ENCODE data around the gene MED23. TPM values are rescaled to one million over a fixed set of nuclear protein-coding genes. Genes with fewer than 3 reads are reported as not detected.

Gene MED23
- total RNA-seq, 1 donor from 2014 or later = 29.5 TPM

- Mint-ChIP-seq H3K4me3 (ENCODE audit: unreplicated experiment) (no peak overlapping the region), H3K27ac (ENCODE audit: unreplicated experiment) (no peak overlapping the region), H3K36me3 (ENCODE audit: low read depth, unreplicated experiment) (no peaks in the 10 kb centered on the region), H3K9me3 (ENCODE audit: unreplicated experiment) (no peaks in the 10 kb centered on the region), H3K27me3 (ENCODE audit: low read depth, unreplicated experiment) (no peaks in the 10 kb centered on the region), H3K4me1 (ENCODE audit: low read depth, unreplicated experiment) (no peaks in the 10 kb centered on the region)
- Histone ChIP-seq H4K20me1 (ENCODE audit: insufficient read depth, low read length) (no peaks in the 10 kb centered on the region), H3K9ac (ENCODE audit: low read length) (no peak overlapping the region), H3K79me2 (ENCODE audit: insufficient read depth, low read length) (no peaks in the 10 kb centered on the region), H3K4me2 (ENCODE audit: low read length) (no peak overlapping the region), H3K9me3 (ENCODE audit: insufficient read depth, low read depth, low read length) (no peaks in the 10 kb centered on the region), H3K36me3 (ENCODE audit: insufficient read depth, low read length) (no peaks in the 10 kb centered on the region), H3K27me3 (ENCODE audit: insufficient read depth, low read length) (no peaks in the 10 kb centered on the region), H3K4me1 (ENCODE audit: insufficient read depth, low read length) (no peaks in the 10 kb centered on the region), H3K4me3 (ENCODE audit: insufficient read depth, low read depth, low read length) (no peak overlapping the region), H3K27ac (ENCODE audit: low read depth, low read length) (no peak overlapping the region), H2AFZ (ENCODE audit: low read depth, low read length) (no peak overlapping the region)
- FAIRE-seq = no peak
- no peak for DNase-seq (ENCODE audit: low read depth)
- TF ChIP-seq CTCF (IDR thresholded peaks at IDR 0.05; ENCODE audit: insufficient read depth, low read depth, low read length) (no peak), EZH2 (IDR thresholded peaks at IDR 0.05; ENCODE audit: insufficient read depth, low read length) (no peak)
Measured at GRCh38 chr6:131635384-131636340, 7.6 kb upstream of the MED23 start.

- no peak for FAIRE-seq
- no peaks in the 10 kb centered on the region for H3K27me3 ChIP-seq (ENCODE audit: insufficient read depth, low read length)
- peaks cover 3% of the 10 kb centered on the region for H3K4me1 Mint-ChIP-seq (ENCODE audit: low read depth, unreplicated experiment)
Measured at GRCh38 chr6:131631625-131632289, 3.7 kb upstream of the MED23 start.

More at GRCh38 chr6:131631625-131632289, 3.7 kb upstream of the MED23 start:
- Histone ChIP-seq H3K27ac (ENCODE audit: low read depth, low read length) (no peak overlapping the region), H2AFZ (ENCODE audit: low read depth, low read length) (no peak overlapping the region), H3K79me2 (ENCODE audit: insufficient read depth, low read length) (peaks cover 12% of the 10 kb centered on the region), H3K4me2 (ENCODE audit: low read length) (no peak overlapping the region), H3K9me3 (ENCODE audit: insufficient read depth, low read depth, low read length) (no peaks in the 10 kb centered on the region), H3K9ac (ENCODE audit: low read length) (no peak overlapping the region), H3K4me3 (ENCODE audit: insufficient read depth, low read depth, low read length) (no peak overlapping the region), H4K20me1 (ENCODE audit: insufficient read depth, low read length) (no peaks in the 10 kb centered on the region), H3K36me3 (ENCODE audit: insufficient read depth, low read length) (no peaks in the 10 kb centered on the region), H3K4me1 (ENCODE audit: insufficient read depth, low read length) (peaks cover 2% of the 10 kb centered on the region)
- no peaks in the 10 kb centered on the region for H3K9me3 Mint-ChIP-seq (ENCODE audit: unreplicated experiment)
- no peak overlapping the region for H3K27ac Mint-ChIP-seq (ENCODE audit: unreplicated experiment)
- no peaks in the 10 kb centered on the region for H3K36me3 Mint-ChIP-seq (ENCODE audit: low read depth, unreplicated experiment)
- no peak for DNase-seq (ENCODE audit: low read depth)
- no peak for TF ChIP-seq EZH2 (IDR thresholded peaks at IDR 0.05; ENCODE audit: insufficient read depth, low read length)
- no peak for TF ChIP-seq CTCF (IDR thresholded peaks at IDR 0.05; ENCODE audit: insufficient read depth, low read depth, low read length)
- no peak overlapping the region for H3K4me3 Mint-ChIP-seq (ENCODE audit: unreplicated experiment)
- no peaks in the 10 kb centered on the region for H3K27me3 Mint-ChIP-seq (ENCODE audit: low read depth, unreplicated experiment)

Measured in astrocyte (in vitro differentiated cells and primary cell).